NCI-H1048 (cell line): ENCODE results near the gene MAML2.

Source experiments
- DNase-seq: peaks from one replicate; lab custom pipeline; 2025; lab: John Stamatoyannopoulos, UW

The MAML2 gene

DNA sequence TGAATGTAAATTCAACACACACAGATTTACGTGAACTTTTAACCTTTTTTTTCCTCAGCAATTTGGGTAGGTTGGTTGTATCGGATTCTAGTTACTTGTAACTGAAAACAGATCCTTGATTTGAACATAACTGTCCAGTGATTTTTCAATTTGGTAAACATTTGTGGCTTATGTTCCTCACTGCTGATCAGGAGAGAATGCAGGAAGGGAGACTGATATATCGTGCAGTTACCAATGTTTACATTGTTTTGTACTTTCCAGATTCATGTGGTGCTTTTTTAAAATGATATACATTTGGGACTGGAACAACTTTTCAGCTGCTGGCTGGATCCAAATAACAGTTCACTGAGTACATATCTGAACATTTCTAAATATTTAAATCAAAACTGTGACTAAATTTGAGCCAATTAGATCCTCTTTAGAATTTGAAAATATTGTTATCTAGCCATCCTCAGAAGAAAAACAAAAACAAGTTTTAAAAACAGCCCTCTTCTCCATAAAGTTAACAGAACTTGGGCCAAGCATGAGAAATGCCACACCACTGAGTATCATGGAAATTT lies 334.8 kb downstream of the MAML2 start:
- no peak for DNase-seq

DNA sequence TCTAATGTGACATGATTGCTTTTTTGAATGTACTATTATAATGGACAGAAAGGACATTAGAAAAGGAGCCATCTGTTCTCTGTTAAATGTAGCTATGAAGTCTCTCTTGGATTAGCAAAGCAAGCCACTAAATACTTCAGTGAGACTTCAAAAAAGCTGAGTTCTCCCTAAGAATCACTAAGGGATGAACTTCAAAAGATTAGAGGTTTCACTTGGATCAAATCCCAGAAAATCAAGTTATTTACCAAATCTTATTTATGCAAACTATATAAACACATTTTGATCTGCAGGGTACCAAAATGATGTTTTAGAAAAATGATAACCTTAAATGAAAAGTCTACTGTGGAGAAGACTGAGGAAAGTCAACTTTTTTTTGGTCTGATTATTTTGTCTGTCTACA lies 337.0 kb downstream of the MAML2 start:
- DNase-seq, result no peak

DNA sequence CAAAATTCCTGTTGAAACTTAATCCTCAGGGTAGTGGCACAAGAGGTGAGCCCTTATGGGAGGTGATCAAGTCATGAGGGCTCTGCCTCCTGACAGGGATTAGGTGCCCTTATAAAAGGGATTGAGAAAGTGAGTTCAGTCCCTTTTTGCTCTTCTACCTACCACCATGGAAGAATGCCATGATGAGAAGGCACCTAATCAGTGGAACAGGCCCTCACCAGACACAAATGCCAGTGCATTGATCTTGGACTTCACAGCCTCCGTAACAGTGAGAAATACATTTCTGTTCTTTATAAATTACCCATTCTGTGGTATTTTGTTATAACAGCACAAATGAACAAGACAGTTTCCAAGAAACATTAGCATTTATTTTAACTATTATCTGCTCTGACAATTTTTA lies 338.1 kb downstream of the MAML2 start:
- no peak for DNase-seq

DNA sequence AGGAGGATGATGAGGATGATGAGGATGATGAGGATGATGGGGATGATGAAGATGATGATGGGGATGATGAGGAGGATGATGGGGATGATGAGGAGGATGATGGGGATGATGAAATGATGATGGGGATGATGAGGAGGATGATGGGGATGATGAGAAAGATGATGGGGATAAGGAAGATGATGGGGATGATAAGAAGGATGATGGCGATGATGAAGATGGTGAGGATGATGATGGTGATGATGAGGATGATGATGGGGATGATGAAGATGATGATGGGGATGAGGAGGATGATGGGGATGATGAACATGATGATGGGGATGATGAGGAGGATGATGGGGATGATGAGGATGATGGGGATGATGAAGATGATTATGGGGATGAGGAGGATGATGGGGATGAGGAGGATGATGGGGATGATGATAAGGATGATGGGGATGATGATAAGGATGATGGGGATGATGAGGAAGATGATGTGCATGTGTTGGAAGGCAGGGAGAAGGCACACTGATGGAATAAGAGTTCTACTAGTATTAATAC lies 340.2 kb downstream of the MAML2 start:
- DNase-seq, result no peak

DNA sequence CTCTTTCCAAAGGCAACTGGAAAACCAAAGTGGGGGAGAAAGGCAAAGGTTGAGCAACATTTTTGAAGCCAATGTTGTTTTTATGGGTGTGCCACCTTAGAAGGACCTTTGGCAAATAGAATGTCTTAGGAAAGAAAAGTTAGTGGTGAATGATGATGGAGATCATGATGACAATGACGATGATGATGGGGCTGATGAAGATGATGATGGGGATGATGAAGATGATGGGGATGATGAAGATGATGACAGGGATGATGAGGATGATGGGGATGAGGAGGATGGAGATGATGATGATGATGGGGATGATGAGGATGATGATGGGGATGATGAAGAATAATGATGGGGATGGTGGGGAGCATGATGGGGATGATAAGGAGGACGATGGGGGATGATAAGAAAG lies 340.7 kb downstream of the MAML2 start:
- no peak for DNase-seq

DNA sequence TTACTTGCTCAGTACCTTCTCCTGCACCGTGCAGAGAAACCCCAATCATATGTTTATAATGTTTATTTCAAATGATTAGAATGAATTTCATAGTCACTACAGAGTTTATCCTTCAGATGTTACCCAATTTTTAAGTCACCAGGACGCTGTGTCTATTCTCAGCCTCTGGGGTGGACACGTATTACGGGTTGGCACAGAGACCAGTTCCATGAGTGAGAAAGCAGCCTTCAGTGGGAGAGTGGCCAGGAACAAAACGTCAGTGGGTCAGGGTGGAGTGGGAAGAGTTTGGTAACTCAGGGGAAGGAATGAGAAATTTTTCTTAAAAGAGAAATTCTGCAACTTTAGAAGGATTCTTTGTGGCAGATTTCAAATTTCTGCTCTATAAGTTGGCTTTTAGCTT lies 342.0 kb downstream of the MAML2 start:
- DNase-seq, result no peak

DNA sequence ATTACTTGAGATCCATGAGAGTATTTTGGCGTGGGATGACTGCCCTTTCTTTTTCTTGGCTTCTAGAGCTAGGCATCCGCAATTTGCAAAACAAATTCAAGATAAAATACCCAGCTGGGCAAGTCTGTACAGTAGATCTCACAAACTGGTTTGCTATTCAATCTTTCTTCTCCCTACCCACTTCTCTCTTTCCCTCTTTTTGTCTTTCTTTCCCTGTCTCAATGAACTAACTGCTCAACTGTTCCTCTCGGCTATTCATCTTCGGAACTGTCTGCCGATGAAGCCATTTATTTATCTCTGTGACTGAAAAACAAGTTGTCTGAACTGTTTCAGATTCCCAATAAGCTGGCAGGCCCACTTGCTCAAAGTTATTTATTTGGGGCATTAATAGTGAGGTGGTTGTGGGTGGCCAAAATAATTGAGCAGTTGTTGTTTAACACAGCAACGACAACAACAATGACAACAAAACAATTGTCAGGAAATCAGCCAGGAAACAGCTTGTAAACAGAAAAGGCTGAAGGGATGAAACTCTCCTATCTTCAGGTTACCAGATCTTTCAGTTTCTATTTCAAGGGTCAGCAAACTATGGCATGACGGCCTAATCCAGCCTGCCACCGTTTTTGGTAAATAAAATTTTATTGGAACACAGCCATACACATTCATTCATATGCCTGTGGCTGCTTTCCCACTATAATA lies 343.1 kb downstream of the MAML2 start:
- DNase-seq, result no peak

DNA sequence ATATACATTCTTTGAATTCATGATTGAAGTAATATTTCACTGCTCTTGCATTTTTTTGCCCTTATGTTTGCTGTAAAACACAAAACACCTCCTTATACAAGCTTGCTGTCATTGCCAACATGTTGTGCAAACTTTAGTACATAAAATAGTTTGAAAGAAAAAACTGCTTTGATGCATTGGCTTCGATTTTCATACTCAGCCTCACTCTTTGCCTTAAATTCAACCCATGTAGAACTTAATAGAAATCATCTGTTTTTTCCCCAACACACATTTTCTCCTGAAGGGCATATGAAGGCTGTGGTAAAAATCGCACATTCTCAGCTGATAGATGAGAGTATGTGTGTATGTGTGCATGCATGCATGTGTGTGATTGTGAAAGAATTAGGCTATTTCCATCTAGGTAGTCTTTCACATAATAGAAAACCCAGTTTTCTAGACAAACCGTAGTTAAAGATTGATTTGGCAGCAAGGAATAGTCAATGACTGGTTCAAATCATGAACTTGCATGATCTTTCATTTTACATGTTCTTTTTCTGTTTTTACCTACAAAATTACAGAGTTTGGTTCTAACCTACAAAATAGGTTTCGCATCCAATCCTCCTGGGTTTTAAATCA lies 346.3 kb downstream of the MAML2 start:
- DNase-seq, result no peak

DNA sequence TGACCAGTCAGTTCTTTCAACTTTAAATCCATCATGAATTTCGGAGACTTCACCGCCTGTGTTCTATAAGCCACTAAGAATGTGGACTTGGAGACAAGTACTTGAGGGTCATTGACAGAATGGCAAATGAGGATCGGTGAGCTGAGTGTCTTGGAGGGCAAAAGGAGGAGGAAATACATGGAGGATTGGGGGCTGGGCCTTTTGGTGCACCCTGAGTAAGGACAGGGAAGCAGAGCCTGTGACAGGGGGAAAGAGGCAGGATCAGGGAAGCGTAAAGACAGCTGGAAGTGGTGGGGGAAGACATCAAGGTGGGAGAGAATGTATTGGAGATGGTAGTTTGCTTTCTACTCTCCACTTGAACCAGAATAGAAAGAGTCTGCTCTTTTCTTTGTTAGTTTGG lies 348.7 kb downstream of the MAML2 start:
- DNase-seq, result no peak

DNA sequence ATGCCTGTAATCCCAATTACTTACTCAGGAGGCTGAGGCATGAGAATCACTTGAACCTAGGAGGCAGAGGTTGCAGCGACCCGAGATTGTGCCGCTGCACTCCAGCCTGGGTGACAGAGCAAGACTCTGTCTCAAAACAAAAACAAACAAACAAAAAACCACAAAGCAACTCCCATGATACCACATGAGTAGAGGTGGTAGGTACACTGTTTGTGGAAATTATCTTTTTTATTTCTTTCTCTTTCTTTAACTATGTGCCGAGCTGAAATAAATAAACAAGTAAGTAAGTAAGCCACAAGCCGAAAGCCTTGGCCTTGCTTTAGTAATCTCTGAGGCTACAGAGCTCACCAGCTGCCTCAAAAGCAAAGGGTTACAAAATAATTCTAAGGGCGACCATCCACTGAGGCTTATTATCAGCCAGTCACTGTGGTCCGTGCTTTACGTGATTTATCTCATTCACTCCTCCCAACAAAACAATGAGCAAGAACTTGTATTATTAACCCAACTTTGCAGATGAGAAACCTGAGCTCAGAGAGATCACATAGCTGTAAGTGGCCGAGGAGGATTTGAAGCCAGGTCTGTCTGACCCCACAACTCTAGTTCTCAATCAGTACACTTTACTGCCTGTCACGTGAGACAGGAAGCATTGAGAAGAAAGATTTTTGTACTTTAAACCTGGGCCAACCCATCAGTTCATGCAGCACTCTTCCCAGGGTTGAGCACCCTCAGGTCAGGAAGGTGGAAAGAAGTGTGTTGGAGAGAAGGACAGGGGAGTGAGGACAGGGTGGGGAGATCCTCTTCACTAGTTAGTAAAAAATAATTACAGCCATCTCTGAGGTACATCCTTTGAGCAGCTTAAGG lies 349.3 kb downstream of the MAML2 start:
- no peak for DNase-seq

DNA sequence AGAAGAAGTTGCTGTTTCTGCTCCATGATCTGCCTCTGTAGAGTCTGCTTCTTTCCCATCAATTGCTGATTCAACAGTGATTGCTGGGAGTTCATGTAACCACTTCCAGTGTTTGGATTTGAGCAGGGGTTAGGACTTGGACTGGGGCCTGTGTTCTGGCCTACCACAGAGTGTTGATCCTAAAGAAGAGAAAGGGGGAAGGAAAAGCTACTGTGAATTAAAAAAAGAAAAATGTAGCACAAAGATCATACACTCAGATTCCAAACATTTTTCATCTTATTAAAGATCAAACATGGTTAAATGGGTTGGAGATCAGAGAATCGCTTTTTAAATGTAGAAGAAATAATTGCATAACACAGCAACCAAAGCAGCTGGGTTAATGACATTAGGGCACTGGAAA lies 351.4 kb downstream of the MAML2 start:
- DNase-seq, result no peak

DNA sequence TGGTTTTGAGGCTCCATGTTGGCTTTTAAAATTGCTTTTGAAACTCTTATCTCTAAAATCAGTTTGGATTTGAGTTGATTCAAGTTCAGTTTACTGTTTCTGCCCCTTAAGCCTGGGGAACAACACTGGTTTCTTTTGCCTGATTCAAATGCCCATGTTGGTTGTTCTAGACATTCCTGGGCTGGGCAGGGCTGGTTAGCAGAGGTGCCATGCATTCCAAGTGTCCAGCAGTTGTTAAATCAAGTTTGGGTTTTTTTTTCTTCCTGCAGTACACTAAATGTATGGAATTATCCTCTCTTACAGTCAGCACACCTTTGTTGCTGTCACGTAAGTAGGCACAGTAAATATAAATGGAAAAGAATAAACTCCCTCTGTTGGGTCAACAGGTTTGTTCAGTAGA lies 351.9 kb downstream of the MAML2 start:
- DNase-seq, result no peak

DNA sequence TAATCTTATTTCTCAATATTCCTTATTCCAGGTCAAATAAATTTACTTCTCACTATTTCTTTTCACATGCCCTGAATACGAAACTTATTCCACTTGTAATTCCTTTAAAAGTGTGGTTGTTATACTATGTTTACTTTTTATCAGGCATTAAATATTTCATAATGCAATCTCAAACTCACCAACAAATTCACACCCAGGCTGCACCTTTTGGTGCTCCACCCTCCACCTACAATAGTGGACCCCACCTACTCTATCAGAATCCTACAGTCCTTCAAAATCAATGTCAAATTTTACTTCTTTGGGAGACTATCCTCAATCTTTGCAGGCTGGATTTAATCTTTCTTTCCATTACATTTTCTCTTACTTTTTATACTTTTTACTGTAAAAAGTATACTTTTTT lies 353.2 kb downstream of the MAML2 start:
- no peak for DNase-seq

DNA sequence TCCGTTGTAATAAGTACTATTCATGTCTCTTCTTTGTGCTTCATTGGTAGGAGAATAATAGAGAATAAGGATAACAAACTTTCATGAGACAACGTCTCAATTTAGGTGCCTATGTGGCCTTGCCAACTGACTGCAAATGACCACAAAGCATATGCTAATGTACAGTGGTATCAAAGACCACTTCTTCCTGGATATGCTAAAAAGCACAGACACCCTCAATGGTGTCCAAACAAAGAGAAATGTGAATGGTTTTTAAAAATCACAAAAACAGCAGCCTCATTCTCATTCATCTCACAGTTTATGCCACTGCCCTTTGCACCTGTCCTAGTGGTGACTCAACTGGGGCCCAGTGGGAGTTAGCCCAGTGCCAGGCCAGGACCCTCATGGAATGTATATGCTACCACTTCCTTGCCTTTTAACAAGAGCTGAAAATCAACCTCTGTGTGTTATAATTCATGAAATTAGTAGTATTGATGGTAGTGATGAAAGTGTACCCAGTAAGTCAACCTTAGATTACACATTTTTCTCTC lies 353.9 kb downstream of the MAML2 start:
- DNase-seq, result no peak

DNA sequence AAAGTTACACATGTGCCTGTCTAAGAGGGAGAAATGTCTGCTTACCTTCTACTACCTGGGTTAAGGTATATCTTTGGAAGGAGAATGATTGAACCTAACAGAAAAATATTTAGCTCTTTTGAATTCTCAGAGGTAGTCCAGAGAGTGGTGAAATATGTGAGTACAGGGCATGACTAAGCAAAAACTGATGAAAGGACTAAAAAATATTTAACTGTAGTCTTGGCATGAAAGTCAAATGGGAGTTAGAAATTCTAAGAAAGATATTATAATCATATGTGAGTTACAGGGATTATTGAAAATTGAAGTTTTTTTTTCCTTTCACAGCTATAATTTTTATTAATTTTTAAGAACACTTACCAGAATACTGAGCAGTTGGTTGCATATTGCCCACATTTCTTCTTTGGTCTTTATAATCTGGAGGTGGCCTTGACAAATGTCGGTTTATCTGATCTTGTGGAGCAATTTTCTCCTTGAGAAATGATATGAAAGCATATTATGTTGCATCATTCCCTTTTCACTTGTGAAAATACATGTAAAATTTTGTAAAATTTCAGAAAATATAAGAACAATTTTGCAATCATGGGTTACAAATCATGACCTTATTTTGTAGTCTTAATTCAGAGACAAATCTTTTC lies 357.7 kb downstream of the MAML2 start:
- no peak for DNase-seq

DNA sequence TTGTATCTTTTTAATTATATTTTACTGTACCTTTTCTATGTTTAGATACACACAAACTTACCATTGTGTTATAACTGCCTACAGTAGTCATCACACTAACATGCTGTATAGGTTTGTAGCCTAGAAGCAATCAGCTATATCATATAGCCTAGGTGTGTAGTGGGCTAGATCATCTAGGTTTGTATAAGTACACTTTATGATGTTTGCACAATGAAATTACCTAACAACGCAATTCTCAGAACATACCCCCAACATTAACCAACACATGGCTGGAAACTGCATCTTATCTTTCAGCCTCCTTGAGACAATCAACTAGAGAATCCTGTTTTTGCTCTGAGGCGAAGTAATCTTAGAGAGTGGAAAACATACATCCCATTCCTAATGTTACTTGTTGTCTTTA lies 358.9 kb downstream of the MAML2 start:
- DNase-seq, result no peak

DNA sequence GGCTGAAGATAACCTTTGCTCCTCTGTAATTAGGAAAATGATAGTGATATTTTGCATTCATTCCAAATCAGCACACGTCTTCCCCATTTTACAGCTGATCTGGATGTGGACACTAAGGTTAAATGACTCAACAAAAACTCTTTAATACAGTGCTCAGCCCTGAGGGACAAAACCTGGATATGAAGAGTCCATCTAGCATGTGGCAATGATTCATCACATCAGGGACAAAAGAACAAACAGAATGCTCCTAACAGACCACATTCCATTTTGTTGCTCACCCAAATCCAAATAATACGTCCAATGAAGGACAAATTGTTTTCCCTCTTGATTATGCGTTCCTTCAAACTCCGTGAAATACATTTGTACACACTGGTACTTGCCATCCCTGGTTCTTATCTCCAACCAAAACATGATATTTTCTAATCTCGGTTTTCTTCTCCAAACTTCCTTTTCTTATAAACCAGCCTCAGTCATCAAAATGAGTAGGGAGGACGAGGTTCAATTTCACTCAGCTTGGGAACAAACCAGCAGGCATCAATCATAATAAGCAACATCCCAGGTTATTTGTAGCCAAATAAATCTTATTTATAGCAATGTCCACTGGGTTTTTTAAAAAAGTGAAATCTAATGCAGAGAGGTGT lies 365.3 kb downstream of the MAML2 start:
- no peak for DNase-seq

DNA sequence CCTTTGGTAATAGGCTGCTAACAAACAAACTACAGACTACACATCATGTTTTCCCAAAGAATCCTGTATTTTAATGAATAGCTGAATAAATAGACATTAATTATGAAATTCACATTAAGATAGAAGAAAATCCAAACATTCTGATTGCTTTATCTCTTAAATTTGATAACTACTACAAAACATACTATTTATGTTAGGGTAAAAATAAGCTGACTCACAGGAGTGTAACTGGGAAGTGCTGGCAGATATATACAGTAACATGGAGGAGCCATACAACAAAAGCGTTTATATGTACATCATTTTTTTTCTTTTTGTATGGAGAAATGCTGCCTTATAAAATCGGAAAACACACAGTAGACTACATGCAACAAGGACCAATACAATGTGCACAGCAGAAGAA lies 366.4 kb downstream of the MAML2 start:
- no peak for DNase-seq

DNA sequence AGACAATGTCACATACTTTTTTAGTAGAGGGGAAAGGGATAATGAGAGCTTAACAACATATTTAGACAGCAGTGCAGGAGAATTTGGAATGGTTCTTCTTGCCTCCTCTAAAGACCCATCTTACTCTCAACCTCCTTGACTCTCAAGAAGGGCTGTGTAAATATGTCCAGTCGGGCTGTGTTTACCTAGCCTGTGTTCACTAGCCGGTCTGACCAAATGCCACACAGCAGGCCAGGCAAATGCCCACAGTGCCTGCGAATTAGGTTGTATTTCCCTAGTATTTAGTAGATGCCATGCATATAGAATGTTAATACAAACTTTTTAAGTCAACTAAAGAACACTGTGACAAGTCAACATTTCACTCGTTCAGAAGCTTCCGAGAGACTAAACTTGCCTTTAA lies 367.7 kb downstream of the MAML2 start:
- no peak for DNase-seq

DNA sequence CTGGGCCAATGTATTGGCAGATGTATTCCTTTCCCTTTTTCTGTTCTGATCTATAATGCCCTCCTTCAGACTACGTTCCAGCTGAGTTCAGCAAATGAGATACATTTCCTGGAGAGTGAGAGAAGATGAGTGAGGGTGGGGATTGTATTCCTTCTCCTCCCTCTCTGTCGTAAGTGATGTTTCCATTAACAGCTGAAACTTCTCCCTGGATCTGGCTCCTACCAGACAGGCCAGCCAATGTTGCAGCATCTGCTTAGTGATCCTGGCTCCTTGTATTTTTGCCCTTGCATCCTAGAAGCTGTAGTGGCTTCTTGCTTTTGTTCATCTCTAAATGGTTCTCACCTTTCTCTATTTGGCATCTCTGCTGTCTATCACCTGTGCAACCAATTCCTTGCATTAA lies 370.9 kb downstream of the MAML2 start:
- no peak for DNase-seq

DNA sequence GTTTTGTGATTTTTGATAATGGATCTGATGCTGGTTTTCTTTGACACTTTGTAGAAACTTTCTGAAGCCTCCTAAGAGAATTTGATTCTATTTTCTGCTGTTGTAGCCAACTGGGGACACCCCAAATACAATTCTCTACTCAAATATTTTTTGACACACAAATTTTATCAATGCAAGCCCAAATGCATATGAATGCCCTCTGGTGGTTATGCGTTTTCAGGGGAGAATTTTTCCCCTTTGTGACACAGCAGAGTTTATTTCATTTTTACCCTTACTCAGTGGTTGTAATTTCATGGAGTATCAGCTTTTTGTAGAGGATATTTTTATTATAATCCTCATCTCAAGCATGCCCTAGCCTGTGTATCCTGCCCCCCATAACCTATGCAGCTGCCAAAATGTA lies 374.4 kb downstream of the MAML2 start:
- no peak for DNase-seq
